Measurements from ENCODE around the gene UBE2O.

DNA sequence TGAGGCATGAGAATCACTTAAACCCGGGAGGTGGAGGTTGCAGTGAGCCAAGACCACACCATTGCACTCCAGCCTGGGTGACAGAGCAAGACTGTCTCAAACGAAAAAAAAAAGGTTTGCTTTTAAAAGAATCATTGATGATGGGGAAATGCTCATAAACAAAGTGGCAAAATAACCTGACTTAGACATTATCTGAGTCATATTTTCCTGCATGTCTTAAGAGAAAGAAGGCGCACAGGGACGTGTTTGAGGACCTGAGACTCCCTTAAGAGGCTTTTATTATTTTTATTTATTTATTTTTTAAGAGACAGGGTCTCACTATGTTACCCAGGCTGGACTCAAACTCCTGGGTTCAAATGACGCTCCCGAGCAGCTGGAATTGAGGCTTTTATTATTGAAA is 93.6 kb downstream of the UBE2O start:
- TF ChIP-seq POLR2A (IDR thresholded peaks at IDR 0.05), result no peak
- TF ChIP-seq, protein P1, sequence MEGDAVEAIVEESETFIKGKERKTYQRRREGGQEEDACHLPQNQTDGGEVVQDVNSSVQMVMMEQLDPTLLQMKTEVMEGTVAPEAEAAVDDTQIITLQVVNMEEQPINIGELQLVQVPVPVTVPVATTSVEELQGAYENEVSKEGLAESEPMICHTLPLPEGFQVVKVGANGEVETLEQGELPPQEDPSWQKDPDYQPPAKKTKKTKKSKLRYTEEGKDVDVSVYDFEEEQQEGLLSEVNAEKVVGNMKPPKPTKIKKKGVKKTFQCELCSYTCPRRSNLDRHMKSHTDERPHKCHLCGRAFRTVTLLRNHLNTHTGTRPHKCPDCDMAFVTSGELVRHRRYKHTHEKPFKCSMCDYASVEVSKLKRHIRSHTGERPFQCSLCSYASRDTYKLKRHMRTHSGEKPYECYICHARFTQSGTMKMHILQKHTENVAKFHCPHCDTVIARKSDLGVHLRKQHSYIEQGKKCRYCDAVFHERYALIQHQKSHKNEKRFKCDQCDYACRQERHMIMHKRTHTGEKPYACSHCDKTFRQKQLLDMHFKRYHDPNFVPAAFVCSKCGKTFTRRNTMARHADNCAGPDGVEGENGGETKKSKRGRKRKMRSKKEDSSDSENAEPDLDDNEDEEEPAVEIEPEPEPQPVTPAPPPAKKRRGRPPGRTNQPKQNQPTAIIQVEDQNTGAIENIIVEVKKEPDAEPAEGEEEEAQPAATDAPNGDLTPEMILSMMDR (IDR thresholded peaks at IDR 0.05), result no peak

Data from lower leg skin (tissue), 3 donors.